GM12892 (cell line): ENCODE data around the gene PRSS53.

Experiments used
- DNase-seq: peaks from one replicate; pipeline ENCODE4 v3.0.0; 2011; ENCODE audit not compliant: insufficient read length
- FAIRE-seq: peaks from 2 replicates; lab custom pipeline; 2011; peaks lifted over from hg19 to GRCh38; lab: Jason Lieb, UNC
- POLR2A ChIP-seq: IDR thresholded peaks from 2 replicates; pipeline ENCODE4 v1.6.1; 2011; ENCODE audit warnings: low read depth, low read length, control low read depth
- POLR2AphosphoS5 ChIP-seq: IDR thresholded peaks from 2 replicates; pipeline ENCODE4 v1.6.1; 2011; ENCODE audit warnings: low read depth, low read length, control low read depth
- TAF1 ChIP-seq: IDR thresholded peaks from 2 replicates; pipeline ENCODE4 v1.6.1; 2011; ENCODE audit warnings: low read depth, mild to moderate bottlenecking, control low read depth, low read length, borderline replicate concordance

The PRSS53 gene

DNA sequence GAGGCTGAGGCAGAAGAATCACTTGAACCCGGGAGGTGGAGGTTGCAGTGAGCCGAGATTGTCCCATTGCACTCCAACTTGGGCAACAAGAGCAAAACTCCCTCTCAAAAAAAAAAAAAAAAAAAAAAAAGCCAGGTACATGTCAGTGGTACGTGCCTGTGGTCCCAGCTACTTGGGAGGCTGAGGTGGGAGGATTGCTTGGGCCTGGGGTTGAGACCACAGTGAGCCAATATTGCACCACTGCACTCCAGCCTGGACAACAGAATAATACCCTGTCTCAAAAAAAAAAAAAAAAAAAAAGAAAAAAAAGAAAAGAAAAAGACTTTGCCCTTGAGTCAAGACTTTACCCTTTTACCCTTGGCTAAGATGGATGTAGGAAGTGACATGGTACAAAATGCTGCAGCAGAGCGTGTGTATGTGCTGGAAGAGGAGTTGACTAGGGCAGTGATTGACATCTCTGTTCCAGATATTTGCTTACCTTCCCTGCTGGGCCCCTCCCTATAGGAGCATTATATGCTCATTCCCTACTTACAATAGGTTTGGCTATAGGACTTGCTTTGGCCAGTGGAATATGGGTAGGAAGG lies 44.8 kb downstream of the PRSS53 start:
- FAIRE-seq (no peak), DNase-seq (no peak)
- TF ChIP-seq TAF1 = no peak
- no peak for TF ChIP-seq POLR2A
- TF ChIP-seq POLR2AphosphoS5 = no peak

DNA sequence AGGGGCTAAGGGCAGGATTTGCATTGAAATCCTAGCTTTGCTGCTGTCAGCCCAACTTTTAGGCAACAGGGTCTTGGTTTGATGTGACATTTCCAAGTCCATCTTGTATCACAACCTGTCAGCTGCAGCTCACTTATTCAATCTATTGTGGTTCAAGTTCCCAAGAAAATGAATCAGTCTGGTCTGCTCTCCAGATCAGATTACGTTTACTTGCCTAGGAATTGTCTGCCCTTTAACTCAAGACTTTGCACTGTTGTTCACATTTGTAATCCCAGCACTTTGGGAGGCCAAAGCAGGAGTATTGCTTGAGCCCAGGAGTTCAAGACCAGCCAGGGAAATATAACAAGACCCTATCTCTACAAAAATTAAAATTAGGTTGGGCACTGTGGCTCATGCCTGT lies 45.4 kb downstream of the PRSS53 start:
- FAIRE-seq (no peak), DNase-seq (no peak)
- TF ChIP-seq POLR2A (no peak), TAF1 (no peak), POLR2AphosphoS5 (no peak)

GRCh38 chr16:31042866-31043265 lies 45.9 kb downstream of the PRSS53 start:
- DNase-seq = no peak
- no peak for TF ChIP-seq POLR2AphosphoS5
- no peak for TF ChIP-seq TAF1
- TF ChIP-seq POLR2A = no peak
- no peak for FAIRE-seq

GRCh38 chr16:31038993-31039392 lies 49.8 kb downstream of the PRSS53 start:
- TF ChIP-seq POLR2AphosphoS5 (no peak), TAF1 (no peak), POLR2A (no peak)
- FAIRE-seq (no peak), DNase-seq (no peak)

- no peak for TF ChIP-seq POLR2A
- no peak for TF ChIP-seq POLR2AphosphoS5
- no peak for TF ChIP-seq TAF1
- FAIRE-seq = no peak
- DNase-seq = no peak
Measured at GRCh38 chr16:31036691-31037090, 52.1 kb downstream of the PRSS53 start.

GRCh38 chr16:31033709-31034492 lies 54.8 kb downstream of the PRSS53 start:
- FAIRE-seq = peak; percentile 86

More at GRCh38 chr16:31033709-31034492, 54.8 kb downstream of the PRSS53 start:
- peak; percentile 92 for DNase-seq
- TF ChIP-seq TAF1 = no peak
- no peak for TF ChIP-seq POLR2A
- no peak for TF ChIP-seq POLR2AphosphoS5
